Measurements from ENCODE around the gene CMTM3. TPM values are rescaled to one million over a fixed set of nuclear protein-coding genes. Genes with fewer than 3 reads are reported as not detected.
"Not testable (repeated sequence)": the region's sequence is repeated elsewhere in the genome, so short reads cannot be mapped to it uniquely, and the experiment has no call there.

Gene CMTM3
- total RNA-seq, 1 donor from 2014 or later, result 48.1 TPM

- no peak for DNase-seq (ENCODE audit: low spot score)
Measured at GRCh38 chr16:66581246-66581952, 23.1 kb upstream of the CMTM3 start.

- no peak for DNase-seq (ENCODE audit: low spot score)
Measured at GRCh38 chr16:66585481-66586239, 18.8 kb upstream of the CMTM3 start.

GRCh38 chr16:66587881-66588600 is 16.5 kb upstream of the CMTM3 start:
- no peak for DNase-seq (ENCODE audit: low spot score)

- no peak for DNase-seq (ENCODE audit: low spot score)
Measured at GRCh38 chr16:66588981-66589713, 15.4 kb upstream of the CMTM3 start.

GRCh38 chr16:66590322-66590721 is 14.2 kb upstream of the CMTM3 start:
- no peak for DNase-seq (ENCODE audit: low spot score)

GRCh38 chr16:66591018-66591417 is 13.5 kb upstream of the CMTM3 start:
- DNase-seq (ENCODE audit: low spot score), result no peak

GRCh38 chr16:66592241-66592640 is 12.3 kb upstream of the CMTM3 start:
- DNase-seq (ENCODE audit: low spot score), result no peak

- no peak for DNase-seq (ENCODE audit: low spot score)
Measured at GRCh38 chr16:66592814-66593213, 11.7 kb upstream of the CMTM3 start.

GRCh38 chr16:66594739-66595138 is 9.8 kb upstream of the CMTM3 start:
- no peak for DNase-seq (ENCODE audit: low spot score)

GRCh38 chr16:66596559-66596958 is 7.9 kb upstream of the CMTM3 start:
- not testable (repeated sequence) for DNase-seq (ENCODE audit: low spot score)

- DNase-seq (ENCODE audit: low spot score), result no peak
Measured at GRCh38 chr16:66596986-66597848, 7.3 kb upstream of the CMTM3 start.

- no peak for DNase-seq (ENCODE audit: low spot score)
Measured at GRCh38 chr16:66598111-66598510, 6.4 kb upstream of the CMTM3 start.

- no peak for DNase-seq (ENCODE audit: low spot score)
Measured at GRCh38 chr16:66599726-66600125, 4.8 kb upstream of the CMTM3 start.

- no peak for DNase-seq (ENCODE audit: low spot score)
Measured at GRCh38 chr16:66600477-66600876, 4.0 kb upstream of the CMTM3 start.

GRCh38 chr16:66601471-66601870 is 3.0 kb upstream of the CMTM3 start:
- no peak for DNase-seq (ENCODE audit: low spot score)

GRCh38 chr16:66603537-66604375 is 748 bp upstream of the CMTM3 start:
- DNase-seq (ENCODE audit: low spot score), result no peak

GRCh38 chr16:66605177-66605978 is 874 bp downstream of the CMTM3 start:
- no peak for DNase-seq (ENCODE audit: low spot score)

- no peak for DNase-seq (ENCODE audit: low spot score)
Measured at GRCh38 chr16:66605979-66606751, 1.7 kb downstream of the CMTM3 start.

Data from mesenteric fat pad (tissue), 1 donor.